Umbilical cord (tissue), 2 donors: ENCODE results near the gene UBR2. TPM values are rescaled to one million over a fixed set of nuclear protein-coding genes. Genes with fewer than 3 reads are reported as not detected.

Source experiments
- DNase-seq: peaks from one replicate; pipeline ENCODE4 v3.0.0-alpha.2; 2015; ENCODE audit warnings: low spot score
- total RNA-seq: library from RNA; depleted of rRNA; stranded (reverse); fragments of >200 nt; gene quantifications from one replicate; pipeline ENCODE4 v1.2.3, GENCODE V29; 2014; ENCODE audit warnings: low replicate concordance; ENCODE audit not compliant: insufficient read depth

UBR2 gene
- 28.9 TPM for total RNA-seq

- DNase-seq: peak; percentile 100
Observed at GRCh38 chr6:42563697-42564505, at the start of gene UBR2. Gene UBR2 (plus strand): TSS chr6:42564029. CDS start chr6:42564320, 291 bp downstream.

GRCh38 chr6:42514745-42515144 lies 49.1 kb upstream of the UBR2 start:
- DNase-seq: peak; percentile 30

DNA sequence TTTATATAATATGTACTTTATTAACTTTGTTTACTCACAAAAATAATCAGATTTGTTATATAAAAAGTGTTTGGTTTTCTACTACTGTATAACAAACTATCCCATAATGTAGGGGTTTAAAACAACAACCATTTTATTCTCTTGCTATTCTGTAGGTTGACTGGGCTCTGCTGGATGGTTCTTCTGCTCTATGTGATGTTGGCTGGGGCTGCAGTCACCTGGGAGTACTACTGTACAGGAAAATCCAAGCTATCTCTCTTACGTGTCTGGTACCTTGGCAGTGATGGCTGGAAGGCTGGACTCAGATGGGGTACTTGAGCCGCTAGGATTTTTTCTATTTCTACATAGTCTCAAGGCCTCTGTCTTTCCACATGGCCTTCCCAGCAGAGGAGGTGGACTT lies 44.0 kb upstream of the UBR2 start:
- no peak for DNase-seq

DNA sequence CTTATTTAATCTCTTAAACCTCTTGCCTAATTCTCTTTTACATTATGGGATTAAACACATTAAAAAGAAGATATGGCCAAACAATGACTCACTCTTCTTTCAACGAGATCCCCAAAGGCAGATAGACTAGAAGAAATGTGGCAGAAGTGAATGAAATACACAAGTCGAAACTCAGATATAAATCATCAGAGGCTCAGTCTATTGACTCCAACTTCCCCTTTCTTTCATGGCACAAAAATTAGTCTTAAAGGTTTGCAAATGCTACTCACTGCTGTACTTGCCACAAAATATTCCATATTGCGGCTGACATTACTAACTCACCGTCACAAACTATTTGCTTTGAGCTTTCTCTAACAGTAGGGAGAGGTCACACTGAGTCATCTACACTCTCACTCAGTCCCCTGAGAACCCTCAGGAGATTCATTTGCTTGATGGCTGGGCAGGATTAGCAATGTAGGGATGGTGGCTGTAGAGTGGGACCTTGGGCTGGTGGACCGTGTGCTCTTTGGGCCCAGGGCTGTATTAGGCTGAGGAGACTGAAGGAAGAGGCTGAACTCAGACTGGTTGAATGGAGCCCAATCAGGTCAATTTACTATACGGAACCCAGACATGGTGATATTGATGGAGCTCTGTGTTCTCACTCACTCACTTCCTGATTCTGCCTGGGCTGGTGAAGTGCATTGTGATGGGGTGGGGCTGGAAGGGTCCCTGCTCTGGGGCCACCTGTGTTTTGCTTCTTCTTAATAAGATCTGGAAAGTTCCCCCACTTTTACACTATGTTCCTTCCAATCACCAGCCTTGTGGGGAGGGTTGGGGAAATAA lies 42.8 kb upstream of the UBR2 start:
- DNase-seq: no peak

DNA sequence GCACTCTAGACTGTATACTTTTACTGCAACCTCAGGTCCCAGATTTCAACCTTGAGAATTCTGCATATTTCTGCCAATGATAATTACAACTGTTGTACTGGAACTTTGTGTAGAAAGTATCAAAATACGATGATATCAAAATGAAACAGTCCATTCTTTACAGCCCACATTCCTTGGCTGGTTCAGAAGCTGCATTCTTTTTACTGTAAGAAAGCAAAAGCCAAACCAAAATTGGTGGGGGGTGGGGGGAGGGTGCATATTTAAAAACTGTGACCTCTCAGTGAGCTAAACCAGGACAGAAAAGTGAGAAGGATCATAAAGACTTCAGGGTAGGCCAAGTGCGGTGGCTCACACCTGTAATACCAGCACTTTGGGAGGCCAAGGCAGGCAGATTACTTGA lies 41.8 kb upstream of the UBR2 start:
- DNase-seq: no peak

DNA sequence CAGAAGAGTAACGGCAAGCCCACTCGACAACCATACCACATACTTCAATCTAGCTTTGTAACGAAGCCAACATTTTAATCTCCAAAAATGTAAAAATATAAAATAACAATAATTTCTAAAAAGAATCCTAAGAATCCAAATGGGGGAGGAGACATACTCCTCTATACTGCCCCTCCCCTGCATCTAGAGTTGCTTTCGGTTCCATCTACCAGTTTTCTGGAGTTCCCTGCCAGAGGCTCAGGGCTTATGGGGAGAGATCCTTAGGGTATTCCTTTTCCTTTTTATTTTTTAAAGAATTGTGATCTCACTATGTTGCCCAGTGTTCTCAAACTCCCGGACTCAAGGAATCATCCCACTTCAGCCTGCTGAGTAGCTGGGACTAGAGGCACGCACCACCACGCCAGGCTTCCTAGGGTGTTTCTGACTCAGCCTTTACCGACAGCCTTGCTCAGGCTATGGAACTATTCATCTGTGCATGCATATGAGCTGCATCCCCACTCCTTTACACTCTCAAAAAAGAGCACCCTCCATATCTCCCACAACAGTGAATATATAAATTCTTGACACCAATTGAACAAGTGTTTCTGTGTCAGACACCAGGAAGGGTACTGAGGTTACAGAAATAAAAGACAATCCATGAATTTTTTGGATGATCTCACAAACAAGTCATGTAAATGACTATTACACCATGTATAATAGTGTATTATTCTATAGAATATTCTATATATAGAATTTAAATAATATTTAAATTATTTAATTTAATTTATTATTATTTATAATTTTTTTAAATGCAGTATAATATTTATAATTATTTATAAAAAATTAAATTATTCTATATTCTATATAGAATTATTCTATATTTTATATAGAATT lies 40.7 kb upstream of the UBR2 start:
- no peak for DNase-seq

DNA sequence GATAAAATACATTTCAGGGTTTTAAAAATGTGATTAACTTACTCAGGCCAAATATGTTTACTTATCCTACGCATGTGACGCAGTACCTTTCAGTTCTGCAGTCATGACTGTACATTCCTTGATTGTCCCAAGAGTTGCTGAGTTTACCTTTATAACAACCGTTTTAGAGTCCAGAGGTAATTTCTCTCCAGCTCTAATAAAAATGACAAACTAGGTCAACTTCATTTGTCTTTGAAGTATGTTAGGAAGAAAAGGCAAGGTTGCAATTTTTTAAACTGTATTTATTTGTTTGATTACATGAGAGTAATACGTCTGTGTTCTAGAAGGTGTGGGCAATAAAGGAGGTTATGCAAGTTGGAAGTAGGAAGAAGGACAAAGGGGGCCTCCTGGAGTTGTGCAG lies 38.6 kb upstream of the UBR2 start:
- no peak for DNase-seq

DNA sequence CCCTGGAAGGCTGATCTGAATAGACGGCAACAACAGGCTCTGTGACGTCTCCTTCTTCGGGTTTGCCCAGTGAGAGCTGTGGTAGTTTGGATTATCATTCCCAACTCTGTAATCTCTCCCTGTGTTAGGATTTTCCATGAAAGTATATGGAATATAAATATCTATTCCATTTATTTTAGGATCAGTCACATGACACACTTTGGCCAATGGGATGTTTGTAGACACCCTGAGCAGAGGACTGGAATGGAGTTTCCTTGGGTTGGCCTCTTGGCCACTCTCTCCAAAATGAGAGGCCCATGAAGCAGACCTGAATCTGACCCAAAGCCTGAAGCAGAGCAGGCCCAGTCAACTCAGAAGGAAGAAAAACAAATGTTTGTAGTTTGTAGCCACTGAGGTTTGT lies 37.2 kb upstream of the UBR2 start:
- no peak for DNase-seq

DNA sequence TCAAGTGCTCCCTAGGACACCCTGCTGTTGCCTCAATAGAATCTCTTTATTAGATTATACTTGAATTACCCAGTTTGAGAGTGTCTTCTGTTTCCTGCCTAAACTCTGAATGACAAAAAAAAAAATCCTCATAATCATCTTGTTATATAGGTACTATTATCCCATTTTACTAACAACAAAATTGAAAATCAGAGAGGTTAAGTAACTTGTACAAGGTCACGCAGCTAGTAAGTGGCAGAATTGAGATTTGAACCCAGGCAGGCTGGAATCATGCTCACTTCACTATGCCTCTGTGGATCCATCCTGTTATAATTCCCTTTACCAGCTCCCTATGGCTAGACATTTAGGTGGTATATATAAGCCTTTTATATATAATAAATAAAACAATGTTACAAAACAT lies 36.6 kb upstream of the UBR2 start:
- DNase-seq: no peak

DNA sequence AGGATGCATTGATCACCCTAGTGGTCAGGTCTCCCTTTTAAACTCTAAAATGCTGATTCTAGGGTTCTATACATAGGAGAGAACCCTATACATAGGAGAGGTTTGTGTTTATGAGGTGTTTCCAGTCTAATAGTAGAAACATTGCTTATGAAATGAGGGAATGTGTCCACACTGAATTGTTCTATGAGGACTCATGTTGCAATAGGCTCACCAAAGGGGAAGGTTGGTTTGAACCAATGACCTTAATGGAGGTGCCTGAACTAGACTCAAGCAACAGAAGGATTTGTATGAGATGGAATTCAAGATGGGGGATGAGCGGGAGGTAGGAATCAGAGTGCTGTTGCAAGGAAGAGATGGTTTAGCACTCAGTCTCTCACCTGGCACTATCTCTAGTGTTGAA lies 33.5 kb upstream of the UBR2 start:
- no peak for DNase-seq

GRCh38 chr6:42530751-42531150 lies 33.1 kb upstream of the UBR2 start:
- no peak for DNase-seq

- peak; percentile 52 for DNase-seq
Observed at GRCh38 chr6:42532038-42532669, 31.7 kb upstream of the UBR2 start.

GRCh38 chr6:42533794-42534193 lies 30.0 kb upstream of the UBR2 start:
- no peak for DNase-seq

- DNase-seq: no peak
Observed at GRCh38 chr6:42537536-42537935, 26.3 kb upstream of the UBR2 start.

DNA sequence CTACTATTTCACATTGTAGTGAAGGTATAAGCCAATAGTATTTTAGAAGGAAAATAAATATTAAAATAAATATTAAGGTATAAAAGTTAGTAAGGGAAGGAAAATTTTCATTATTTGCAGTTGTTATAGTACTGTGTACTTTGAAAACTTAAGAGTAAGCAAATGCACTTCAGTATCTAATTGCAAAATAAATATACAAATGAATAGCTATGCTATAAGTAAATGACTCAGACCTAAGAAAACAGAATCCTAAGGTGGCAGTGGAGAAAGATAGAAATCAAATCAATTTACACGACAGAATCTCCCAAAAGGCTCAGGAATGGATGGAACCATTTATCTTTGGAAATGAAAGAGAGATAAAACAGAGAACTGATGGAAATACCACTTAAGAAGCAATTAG lies 24.7 kb upstream of the UBR2 start:
- no peak for DNase-seq

GRCh38 chr6:42545226-42545773 lies 18.5 kb upstream of the UBR2 start:
- no peak for DNase-seq

DNA sequence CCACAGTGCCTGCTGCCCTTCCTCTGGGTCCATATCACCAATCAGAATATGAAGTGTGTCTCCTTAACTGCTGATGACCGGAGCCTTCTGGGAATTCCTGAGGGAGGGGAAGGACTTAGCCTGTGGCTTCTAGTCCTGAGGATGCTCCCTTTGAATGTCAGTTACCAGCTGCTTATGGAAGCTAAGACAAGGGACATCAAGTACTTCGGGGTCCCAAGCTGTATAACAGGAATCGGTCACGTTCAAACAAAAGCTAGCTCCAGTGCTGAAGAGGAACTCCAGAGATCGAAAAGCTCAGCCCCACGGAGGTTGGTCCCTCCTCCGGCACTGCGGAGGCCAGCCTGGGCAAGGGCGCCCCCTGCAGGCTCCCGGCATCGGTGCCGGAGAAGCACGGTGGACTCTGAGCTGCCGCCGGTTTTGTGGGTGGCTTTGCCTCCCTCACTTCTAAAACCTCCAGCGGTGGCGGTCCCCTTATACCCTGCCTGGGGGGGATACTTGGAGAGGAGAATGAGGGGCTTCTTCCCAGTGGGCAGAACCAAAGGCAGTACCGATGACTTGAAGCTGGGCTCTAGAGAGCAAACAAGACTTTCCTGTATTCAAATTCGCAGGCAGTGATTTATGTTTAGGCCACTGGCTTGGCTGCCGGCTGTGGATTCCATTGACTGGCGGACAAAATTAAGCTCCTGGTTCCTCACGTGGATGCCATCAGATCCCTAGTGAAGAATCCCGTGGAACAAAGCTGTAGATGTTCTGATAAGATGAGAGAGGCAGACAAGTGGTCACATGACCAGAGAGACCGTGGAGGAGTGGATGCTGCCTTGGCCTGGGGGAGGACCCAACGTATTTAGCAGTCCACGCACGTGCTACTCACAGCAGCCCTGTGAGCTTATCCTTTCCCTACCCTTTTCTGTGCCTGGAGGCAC lies 16.2 kb upstream of the UBR2 start:
- DNase-seq: peak; percentile 89

- no peak for DNase-seq
Observed at GRCh38 chr6:42550277-42550676, 13.6 kb upstream of the UBR2 start.

- no peak for DNase-seq
Observed at GRCh38 chr6:42551217-42551616, 12.6 kb upstream of the UBR2 start.

DNA sequence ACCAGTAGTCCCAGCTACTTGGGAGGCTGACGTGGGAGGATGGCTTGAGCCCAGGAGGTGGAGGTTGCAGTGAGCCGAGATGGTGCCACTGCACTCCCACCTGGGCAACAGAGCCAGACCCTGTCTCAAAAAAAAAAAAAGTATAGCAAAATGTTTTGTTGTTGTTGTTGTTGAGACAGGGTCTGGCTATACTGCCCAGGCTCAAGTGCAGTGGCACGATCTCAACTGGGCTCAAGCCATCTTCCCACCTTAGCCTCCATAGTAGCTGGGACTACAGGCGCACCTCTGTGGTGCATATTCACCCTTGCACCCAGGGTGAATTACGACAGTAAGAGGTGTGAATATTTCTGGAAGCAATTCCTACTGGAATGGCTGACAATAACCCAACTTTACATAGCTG lies 11.4 kb upstream of the UBR2 start:
- no peak for DNase-seq
